Measurements from ENCODE around the gene POLE3.

The POLE3 gene

GRCh38 chr9:113393281-113393680 lies 17.2 kb downstream of the POLE3 start:
- no peak for TF ChIP-seq CTCF (IDR thresholded peaks at IDR 0.05; ENCODE audit: control insufficient read depth, extremely low read depth, insufficient read depth)
- DNase-seq (ENCODE audit: low read depth), result no peak
- H3K4me3 ChIP-seq (ENCODE audit: low read depth, low read length), result no peak overlapping the region

DNA sequence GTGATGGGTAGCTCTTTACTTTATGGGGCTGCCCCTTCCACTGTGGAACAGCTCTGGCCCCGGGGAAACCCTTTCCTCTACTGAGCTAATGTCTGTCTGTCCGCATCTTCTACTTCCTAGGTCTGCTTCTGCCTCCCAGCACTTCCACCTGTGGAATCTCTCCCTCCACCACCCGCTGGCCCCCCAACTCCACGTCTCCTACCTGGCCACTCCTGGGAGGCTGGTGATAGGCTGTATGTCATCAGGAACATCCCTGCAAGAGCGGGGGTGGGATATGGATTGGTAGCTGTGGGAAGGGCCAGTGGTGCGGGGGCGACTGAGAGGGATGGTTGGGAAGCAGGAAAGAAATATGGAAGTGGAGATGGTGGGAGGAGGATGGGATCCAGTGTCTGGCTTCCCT lies 18.6 kb downstream of the POLE3 start:
- no peak for DNase-seq (ENCODE audit: low read depth)
- H3K4me3 ChIP-seq (ENCODE audit: low read depth, low read length), result no peak overlapping the region

GRCh38 chr9:113390192-113390960 lies 20.1 kb downstream of the POLE3 start:
- no peak for DNase-seq (ENCODE audit: low read depth)
- no peak overlapping the region for H3K4me3 ChIP-seq (ENCODE audit: low read depth, low read length)
- TF ChIP-seq CTCF (IDR thresholded peaks at IDR 0.05; ENCODE audit: control insufficient read depth, extremely low read depth, insufficient read depth), result no peak

More for the DNA sequence above, 18.6 kb downstream of the POLE3 start:
- TF ChIP-seq CTCF (IDR thresholded peaks at IDR 0.05; ENCODE audit: control insufficient read depth, extremely low read depth, insufficient read depth), result no peak

GRCh38 chr9:113389451-113389850 lies 21.0 kb downstream of the POLE3 start:
- no peak for DNase-seq (ENCODE audit: low read depth)
- TF ChIP-seq CTCF (IDR thresholded peaks at IDR 0.05; ENCODE audit: control insufficient read depth, extremely low read depth, insufficient read depth), result no peak
- H3K4me3 ChIP-seq (ENCODE audit: low read depth, low read length), result no peak overlapping the region

DNA sequence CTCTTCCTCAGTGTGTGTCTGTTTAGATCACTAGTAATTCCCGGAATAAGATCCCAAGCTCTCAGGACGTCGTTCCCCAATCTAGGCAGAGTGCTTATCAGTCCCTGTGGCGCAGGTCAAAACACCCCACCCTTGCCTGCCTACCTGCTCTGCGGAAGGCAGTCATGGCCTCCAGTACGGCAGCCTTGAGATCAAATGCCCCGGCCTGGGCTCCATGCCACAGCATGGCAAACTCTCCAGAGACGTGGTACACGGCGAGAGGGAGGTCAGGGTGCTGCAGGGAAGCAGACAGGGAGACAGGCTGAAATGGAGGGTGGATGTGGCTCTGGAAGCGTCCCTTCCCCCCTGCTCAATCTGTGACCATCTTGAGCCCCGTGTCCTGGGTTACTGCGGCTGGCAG lies 21.6 kb downstream of the POLE3 start:
- no peak for TF ChIP-seq CTCF (IDR thresholded peaks at IDR 0.05; ENCODE audit: control insufficient read depth, extremely low read depth, insufficient read depth)
- no peak for DNase-seq (ENCODE audit: low read depth)
- no peak overlapping the region for H3K4me3 ChIP-seq (ENCODE audit: low read depth, low read length)

DNA sequence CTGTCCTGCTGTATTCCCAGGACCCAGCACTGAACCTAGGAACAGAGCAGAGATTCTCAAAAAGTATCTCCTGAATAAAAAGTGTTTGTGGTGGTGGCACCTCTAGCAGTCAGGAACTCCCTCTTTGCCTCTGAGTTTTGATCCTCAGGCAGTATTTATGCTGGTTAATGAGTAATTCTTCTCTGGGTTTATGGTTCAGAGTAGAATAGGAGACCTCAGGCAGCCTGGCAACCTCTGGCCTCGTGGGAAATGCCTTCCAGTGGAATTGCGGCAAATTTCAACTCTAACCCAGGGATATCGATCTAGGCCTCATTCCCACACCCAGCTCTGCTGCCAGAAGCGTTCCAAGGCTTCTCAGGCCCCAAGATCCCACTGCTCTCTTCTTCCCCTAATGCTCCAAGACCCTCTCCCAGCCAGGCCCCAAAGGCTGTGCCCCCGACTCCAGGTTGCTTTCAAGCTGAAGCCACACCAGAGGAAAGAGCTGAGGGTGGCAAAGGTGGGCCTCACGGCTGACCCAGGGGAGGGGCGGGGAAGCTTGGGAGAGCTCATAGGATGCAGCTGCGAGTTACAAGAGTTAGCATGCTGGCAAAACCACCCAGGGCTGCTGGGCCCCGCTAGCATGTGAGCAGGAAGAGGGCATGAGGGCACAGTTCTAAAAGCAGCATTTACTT lies 22.8 kb downstream of the POLE3 start:
- no peak for DNase-seq (ENCODE audit: low read depth)

More for the DNA sequence above, 22.8 kb downstream of the POLE3 start:
- TF ChIP-seq CTCF (IDR thresholded peaks at IDR 0.05; ENCODE audit: control insufficient read depth, extremely low read depth, insufficient read depth), result no peak
- H3K4me3 ChIP-seq (ENCODE audit: low read depth, low read length), result no peak overlapping the region
